Panc1 (cell line): ENCODE measurements around the gene CCDC185. TPM values are rescaled to one million over a fixed set of nuclear protein-coding genes. Genes with fewer than 3 reads are reported as not detected.

Experiments used
- ATAC-seq: fragments of 200-7000 bp; cut with Tn5 transposase; 2 replicates; pipeline ENCODE4 v1.9.1; 2020; ENCODE audit warnings: mild to moderate bottlenecking, moderate library complexity
- BruUV-seq: library from RNA; stranded (reverse); fragments of 400-500 nt; replicated peaks from 2 replicates; lab custom pipeline; 2021; lab: Mats Ljungman, UMichigan
- CTCF ChIA-PET: fragments of 300-600 bp; sonication (Branson Sonifier 250); formaldehyde crosslinking; loops from one replicate; lab custom pipeline; 2022; ENCODE audit warnings: antibody characterized with exemption; lab: Charles Lee
- POLR2A ChIA-PET: fragments of 300-600 bp; sonication (Branson Sonifier 250); formaldehyde crosslinking; loops from one replicate; lab custom pipeline; 2022; ENCODE audit warnings: antibody characterized with exemption; lab: Charles Lee
- DNase-seq: peaks from one replicate; pipeline ENCODE4 v3.0.0-alpha.2; 2010; ENCODE audit warnings: low read depth, low spot score
- H3K27ac ChIP-seq: 2 replicates; pipeline ENCODE4 v1.5.1; 2011; ENCODE audit warnings: mild to moderate bottlenecking, low read length, inconsistent platforms
- H3K27me3 ChIP-seq: fragments of 200-500 bp; sonication (Bioruptor generic); 2 replicates; pipeline ENCODE4 v1.6.0; 2014; ENCODE audit warnings: low read length, inconsistent platforms; ENCODE audit not compliant: control insufficient read depth, insufficient read depth
- H3K36me3 ChIP-seq: fragments of 200-500 bp; sonication (Bioruptor generic); 2 replicates; pipeline ENCODE4 v1.5.1; 2014; ENCODE audit warnings: inconsistent platforms, mild to moderate bottlenecking, low read length, moderate library complexity; ENCODE audit not compliant: control insufficient read depth, insufficient read depth
- H3K4me1 ChIP-seq: 2 replicates; pipeline ENCODE4 v1.5.1; 2011; ENCODE audit warnings: inconsistent platforms, mild to moderate bottlenecking, low read length, moderate library complexity; ENCODE audit not compliant: control insufficient read depth, insufficient read depth
- H3K4me3 ChIP-seq, 2 experiments: 2 replicates each; pipeline ENCODE4 v1.5.1; 2011 to 2012; ENCODE audit warnings: low read depth in 2 of 2, low read length in 2 of 2, mild to moderate bottlenecking in 2 of 2, inconsistent platforms in 1 of 2, moderate library complexity in 1 of 2
- H3K9me3 ChIP-seq: fragments of 200-500 bp; sonication (Bioruptor generic); 2 replicates; pipeline ENCODE4 v1.5.1; 2014; ENCODE audit warnings: low read depth, mild to moderate bottlenecking, inconsistent platforms, low read length, moderate library complexity; ENCODE audit not compliant: control insufficient read depth, insufficient read depth
- CTCF ChIP-seq: fragments of 450-650 bp; IDR thresholded peaks from 2 replicates; pipeline ENCODE4 v1.5.1; 2017; ENCODE audit warnings: mild to moderate bottlenecking
- POLR2AphosphoS5 ChIP-seq: IDR thresholded peaks from 2 replicates; pipeline ENCODE4 v1.6.1; 2012; ENCODE audit warnings: mild to moderate bottlenecking, low read depth, low read length, moderate library complexity
- REST ChIP-seq, 2 experiments: IDR thresholded peaks; 2 replicates each; pipeline ENCODE4 v1.6.1; 2011 to 2012; ENCODE audit warnings: low read depth in 2 of 2, control low read depth in 1 of 2, low read length in 1 of 2, mild to moderate bottlenecking in 1 of 2, moderate library complexity in 1 of 2; ENCODE audit not compliant: insufficient read depth in 1 of 2
- SIN3A ChIP-seq: IDR thresholded peaks from 2 replicates; pipeline ENCODE4 v1.6.1; 2012; ENCODE audit warnings: low read depth, mild to moderate bottlenecking, low read length, moderate library complexity, borderline replicate concordance; ENCODE audit not compliant: insufficient read depth
- TCF7L2 ChIP-seq: IDR thresholded peaks from 2 replicates; pipeline ENCODE4 v1.6.1; 2011; ENCODE audit warnings: mild to moderate bottlenecking, low read depth, low read length, inconsistent platforms
- in situ Hi-C: cut with HindIII; loops from 2 replicates; pipeline ENCODE4 v1.10.0; 2016; ENCODE audit warnings: low sequenced_read_pairs, low pct_unique_long_range_greater_than_20kb
- intact Hi-C: fragments of 100-400 bp; cut with micrococcal nuclease; formaldehyde crosslinking; loops from one replicate; pipeline ENCODE4 v1.10.0; 2022; ENCODE audit not compliant: unreplicated experiment
- total RNA-seq: library from RNA; stranded (reverse); gene quantifications from one replicate; pipeline ENCODE4 v1.2.1, GENCODE V29; 2021; ENCODE audit not compliant: unreplicated experiment

CCDC185 gene
- total RNA-seq, 1 experiment from 2014 or later = not detected

GRCh38 chr1:223417903-223418663 is 24.9 kb downstream of the CCDC185 start:
- no peaks in the 10 kb centered on the region for H3K36me3 ChIP-seq
- no peak overlapping the region for H3K4me3 ChIP-seq
- ChIA-PET POLR2A (no interaction called here), CTCF (no interaction called here)
- BruUV-seq = no TSS peak
- intact Hi-C loops (no loop called here), in situ Hi-C loops (no loop called here)
- no peaks in the 10 kb centered on the region for H3K9me3 ChIP-seq
- ATAC-seq = no peak
- no peak for DNase-seq
- H3K4me1 ChIP-seq = no peaks in the 10 kb centered on the region
- TF ChIP-seq SIN3A (no peak), POLR2AphosphoS5 (no peak)
- peaks cover 8% of the 10 kb centered on the region for H3K27me3 ChIP-seq
- no peak overlapping the region for H3K27ac ChIP-seq

- Histone ChIP-seq H3K4me3 (no peak overlapping the region), H3K9me3 (no peaks in the 10 kb centered on the region), H3K27me3 (peaks cover 3% of the 10 kb centered on the region), H3K4me1 (no peaks in the 10 kb centered on the region), H3K27ac (no peak overlapping the region), H3K36me3 (no peaks in the 10 kb centered on the region)
- in situ Hi-C loops (no loop called here), intact Hi-C loops (no loop called here)
- TF ChIP-seq POLR2AphosphoS5 = no peak
- TF ChIP-seq REST (IDR thresholded peaks at IDR 0.05; ENCODE audit: insufficient read depth in 1 of 2, low read depth in 2 of 2, low read length in 1 of 2) = no peak
- no peak for TF ChIP-seq CTCF
- no peak for TF ChIP-seq TCF7L2
- TF ChIP-seq SIN3A = no peak
- BruUV-seq = no TSS peak
- ATAC-seq = no peak
- CTCF ChIA-PET = no interaction called here
- DNase-seq = no peak
- POLR2A ChIA-PET = no interaction called here
These were observed 25.9 kb downstream of the CCDC185 start for GRCh38 chr1:223419115-223419514.

- H3K36me3 ChIP-seq = no peaks in the 10 kb centered on the region
- H3K27me3 ChIP-seq = no peaks in the 10 kb centered on the region; the same call in 1 of the 2 replicates
- DNase-seq = no peak
- no peak overlapping the region for H3K4me3 ChIP-seq
- intact Hi-C loops (no loop called here), in situ Hi-C loops (no loop called here)
- H3K4me1 ChIP-seq = no peaks in the 10 kb centered on the region
- no peaks in the 10 kb centered on the region for H3K9me3 ChIP-seq
- BruUV-seq = no TSS peak
- TF ChIP-seq REST (IDR thresholded peaks at IDR 0.05; ENCODE audit: insufficient read depth in 1 of 2, low read depth in 2 of 2, low read length in 1 of 2) (no peak), SIN3A (no peak), CTCF (no peak), POLR2AphosphoS5 (no peak)
- ChIA-PET CTCF (no interaction called here), POLR2A (no interaction called here)
- no peak for ATAC-seq
- H3K27ac ChIP-seq = no peak overlapping the region
These were observed 26.3 kb downstream of the CCDC185 start for GRCh38 chr1:223419561-223419960.
